ENCODE measurements around the gene ADAMTS14.

ADAMTS14 gene

GRCh38 chr10:70748305-70748704 lies 76.0 kb downstream of the ADAMTS14 start:
- TF ChIP-seq, protein P1, sequence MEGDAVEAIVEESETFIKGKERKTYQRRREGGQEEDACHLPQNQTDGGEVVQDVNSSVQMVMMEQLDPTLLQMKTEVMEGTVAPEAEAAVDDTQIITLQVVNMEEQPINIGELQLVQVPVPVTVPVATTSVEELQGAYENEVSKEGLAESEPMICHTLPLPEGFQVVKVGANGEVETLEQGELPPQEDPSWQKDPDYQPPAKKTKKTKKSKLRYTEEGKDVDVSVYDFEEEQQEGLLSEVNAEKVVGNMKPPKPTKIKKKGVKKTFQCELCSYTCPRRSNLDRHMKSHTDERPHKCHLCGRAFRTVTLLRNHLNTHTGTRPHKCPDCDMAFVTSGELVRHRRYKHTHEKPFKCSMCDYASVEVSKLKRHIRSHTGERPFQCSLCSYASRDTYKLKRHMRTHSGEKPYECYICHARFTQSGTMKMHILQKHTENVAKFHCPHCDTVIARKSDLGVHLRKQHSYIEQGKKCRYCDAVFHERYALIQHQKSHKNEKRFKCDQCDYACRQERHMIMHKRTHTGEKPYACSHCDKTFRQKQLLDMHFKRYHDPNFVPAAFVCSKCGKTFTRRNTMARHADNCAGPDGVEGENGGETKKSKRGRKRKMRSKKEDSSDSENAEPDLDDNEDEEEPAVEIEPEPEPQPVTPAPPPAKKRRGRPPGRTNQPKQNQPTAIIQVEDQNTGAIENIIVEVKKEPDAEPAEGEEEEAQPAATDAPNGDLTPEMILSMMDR (IDR thresholded peaks at IDR 0.05): no peak

GRCh38 chr10:70748801-70749573 lies 76.7 kb downstream of the ADAMTS14 start:
- TF ChIP-seq, protein P1 (IDR thresholded peaks at IDR 0.05): no peak

DNA sequence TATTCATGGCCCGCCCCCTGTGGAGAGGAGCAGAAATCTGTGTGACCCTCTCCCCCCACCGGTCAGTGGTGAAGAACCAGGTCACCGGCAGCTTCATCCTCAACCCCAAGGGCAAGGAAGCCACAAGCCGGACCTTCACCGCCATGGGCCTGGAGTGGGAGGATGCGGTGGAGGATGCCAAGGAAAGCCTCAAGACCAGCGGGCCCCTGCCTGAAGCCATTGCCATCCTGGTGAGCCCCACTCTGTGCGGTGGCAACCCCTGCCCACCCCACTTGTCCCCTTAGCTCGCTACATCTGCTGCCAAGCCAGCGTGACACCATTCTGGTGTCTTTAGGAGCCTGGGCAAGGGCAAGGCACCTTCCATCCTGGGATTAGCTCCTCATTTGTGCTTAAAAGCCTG lies 77.5 kb downstream of the ADAMTS14 start:
- TF ChIP-seq, protein P1 (IDR thresholded peaks at IDR 0.05): no peak

GRCh38 chr10:70750156-70750703 lies 77.9 kb downstream of the ADAMTS14 start:
- TF ChIP-seq, protein P1 (IDR thresholded peaks at IDR 0.05): no peak

DNA sequence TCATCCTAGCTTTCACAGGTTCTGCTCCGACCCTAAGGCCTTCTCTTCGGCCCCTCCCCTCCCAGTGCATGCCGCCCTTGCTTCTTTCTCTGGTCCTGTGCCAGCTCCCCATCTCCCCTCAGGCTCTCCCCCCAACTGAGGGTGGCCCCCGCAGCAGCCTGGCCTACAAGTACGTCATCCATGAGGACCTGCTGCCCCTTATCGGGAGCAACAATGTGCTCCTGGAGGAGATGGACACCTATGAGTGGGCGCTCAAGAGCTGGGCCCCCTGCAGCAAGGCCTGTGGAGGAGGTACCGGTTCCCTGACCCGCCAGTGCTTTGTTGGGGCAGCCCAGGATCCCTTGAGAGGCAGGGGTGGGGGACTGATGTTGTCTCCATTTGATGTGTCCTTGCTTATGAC lies 79.0 kb downstream of the ADAMTS14 start:
- TF ChIP-seq, protein P1 (IDR thresholded peaks at IDR 0.05): no peak

- TF ChIP-seq, protein P1 (IDR thresholded peaks at IDR 0.05): no peak
Measured at GRCh38 chr10:70751991-70752390, 79.7 kb downstream of the ADAMTS14 start.

DNA sequence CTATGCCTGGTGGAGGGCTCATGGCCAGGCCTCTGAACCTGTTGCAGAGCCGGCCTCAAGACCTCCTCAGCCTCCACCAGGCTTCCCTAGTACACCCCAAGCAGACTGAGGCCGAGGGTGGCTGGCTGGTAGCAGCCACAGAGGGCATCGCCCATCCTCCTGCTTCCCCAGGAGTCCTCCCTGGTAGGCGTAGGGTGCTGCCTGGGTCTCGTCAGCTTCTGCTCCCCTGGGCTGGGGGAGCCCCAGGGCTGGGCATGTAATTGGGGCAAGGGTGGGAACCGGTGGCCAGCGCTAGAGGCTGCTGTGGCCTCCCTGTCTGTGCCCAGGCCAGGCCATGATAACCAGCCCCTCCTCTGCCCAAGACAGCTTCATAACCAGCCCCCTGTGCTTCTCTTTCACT lies 80.3 kb downstream of the ADAMTS14 start:
- TF ChIP-seq, protein P1 (IDR thresholded peaks at IDR 0.05): no peak
